ENCODE results near the gene PABPN1L.

Gene PABPN1L

DNA sequence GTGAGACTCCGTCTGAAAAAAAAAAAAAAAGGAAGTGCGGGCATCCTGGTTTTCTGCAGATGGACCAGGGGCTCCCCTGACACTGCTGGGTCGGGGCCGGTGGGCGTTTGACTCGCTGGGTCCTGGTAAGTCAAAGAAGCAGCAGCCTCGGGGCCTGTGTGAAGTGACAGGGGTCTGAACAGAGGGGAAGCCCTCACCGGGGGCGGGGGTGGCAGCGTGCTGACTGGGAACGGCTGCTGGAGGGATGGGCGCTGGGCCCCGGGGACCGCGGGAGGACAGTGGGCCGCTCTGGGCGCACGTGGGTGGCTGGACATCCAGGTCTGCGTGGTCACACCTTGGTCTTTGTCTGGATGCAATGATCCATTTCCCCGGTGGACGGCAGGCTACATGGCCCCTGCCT lies 17.9 kb downstream of the PABPN1L start:
- no peak for DNase-seq (ENCODE audit: low spot score)

DNA sequence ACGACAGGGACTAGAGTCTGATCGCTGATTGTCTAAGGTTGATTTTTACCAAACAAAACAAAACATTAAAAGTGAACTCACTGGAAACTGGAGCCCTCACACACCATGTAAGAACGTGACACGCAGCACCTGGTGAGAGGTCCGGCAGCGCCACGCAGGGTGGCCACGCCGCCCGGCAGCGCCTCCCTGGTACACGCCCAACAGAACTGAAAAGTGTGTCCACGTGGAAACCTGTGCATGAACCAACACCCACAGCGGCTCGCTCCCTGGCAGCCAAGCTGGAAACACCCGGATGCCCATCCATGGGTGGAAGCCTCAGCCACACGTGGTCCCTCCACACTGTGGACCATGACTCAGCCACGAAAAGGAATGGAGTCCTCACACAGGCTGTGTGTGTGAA lies 18.8 kb downstream of the PABPN1L start:
- DNase-seq (ENCODE audit: low spot score) = no peak

DNA sequence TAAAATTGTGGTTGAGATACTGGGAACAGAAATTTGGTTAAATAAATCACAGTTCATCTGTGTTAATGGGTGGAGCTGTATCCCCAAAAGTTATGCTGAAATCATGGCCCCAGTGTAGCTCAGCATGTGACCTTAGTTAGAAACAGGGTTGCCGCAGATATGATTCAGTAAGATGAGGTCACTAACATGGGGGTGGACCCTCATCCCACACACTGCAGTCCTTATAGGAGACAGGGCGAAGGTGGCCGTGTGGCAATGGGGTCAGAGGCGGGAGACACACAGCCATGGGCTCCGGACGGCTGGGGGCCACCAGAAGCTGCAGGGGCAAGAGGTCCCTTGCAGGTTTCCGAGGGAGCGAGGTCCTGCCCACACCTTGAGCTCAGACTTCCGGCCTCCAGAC lies 20.4 kb downstream of the PABPN1L start:
- no peak for DNase-seq (ENCODE audit: low spot score)

DNA sequence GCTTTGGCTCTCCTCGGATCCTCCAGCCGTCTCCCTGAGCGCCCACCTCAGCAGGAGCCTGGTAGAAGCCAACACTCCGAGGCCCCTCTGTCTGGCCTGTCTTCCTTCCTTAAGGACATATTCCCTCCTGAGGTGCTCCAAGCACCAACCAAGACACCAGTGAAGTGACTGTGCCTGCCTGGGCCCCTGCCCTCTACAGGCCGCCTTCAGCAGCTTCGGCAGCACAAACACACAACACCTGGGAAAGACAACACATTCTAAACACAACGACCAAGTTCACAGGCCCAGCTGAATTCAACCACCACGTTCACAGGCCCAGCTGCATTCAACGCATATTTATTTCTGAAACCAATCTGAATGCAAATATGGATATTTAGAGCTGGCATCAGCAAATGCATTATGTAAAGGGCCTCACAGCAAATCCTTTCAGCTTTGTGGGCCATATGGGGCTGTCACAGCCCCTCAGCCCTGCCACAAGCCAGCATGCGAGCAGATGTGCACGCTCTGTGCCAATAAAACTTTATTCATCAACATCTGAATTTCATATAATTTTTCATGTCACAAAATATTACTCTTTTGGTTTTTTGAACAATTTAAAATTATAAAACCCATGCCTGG lies 21.9 kb downstream of the PABPN1L start:
- no peak for DNase-seq (ENCODE audit: low spot score)

DNA sequence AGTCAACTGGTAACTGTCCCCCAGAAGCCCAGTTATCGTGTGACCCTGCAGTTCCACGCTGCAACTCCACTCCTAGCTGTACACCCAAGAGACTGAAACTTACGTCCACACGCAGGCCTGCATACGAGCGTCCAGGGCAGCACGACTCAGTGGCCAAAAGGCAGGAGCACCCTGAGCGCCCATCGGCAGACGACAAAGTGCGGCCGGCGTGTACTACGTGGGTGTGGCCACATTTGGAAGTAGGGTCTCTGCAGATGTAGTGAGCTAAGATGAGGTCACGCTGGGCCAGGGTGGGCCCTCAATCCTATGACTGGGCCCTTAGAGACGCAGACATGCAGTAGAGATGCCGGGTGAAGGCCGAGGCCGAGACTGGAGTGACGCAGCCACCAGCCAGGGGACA lies 23.2 kb downstream of the PABPN1L start:
- no peak for DNase-seq (ENCODE audit: low spot score)

DNA sequence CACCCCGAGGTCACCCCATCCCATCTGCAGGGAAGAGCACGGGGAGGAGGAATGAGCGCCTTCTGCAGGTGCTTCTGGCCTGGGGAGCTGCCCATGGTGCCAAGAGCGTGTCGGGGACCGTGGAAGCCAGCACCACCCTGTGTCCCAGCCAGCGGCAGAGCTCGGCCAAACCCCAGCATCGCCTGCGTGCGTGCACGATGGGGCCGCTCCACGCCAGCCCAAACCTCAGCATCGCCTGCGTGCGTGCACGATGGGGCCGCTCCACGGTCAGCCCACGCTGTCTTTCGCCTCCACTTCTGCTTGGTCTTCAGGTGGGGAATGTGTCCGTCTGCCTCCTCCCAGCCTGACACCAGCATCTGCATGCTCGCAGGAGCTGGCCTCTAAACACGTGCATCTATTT lies 23.7 kb downstream of the PABPN1L start:
- DNase-seq (ENCODE audit: low spot score) = no peak

DNA sequence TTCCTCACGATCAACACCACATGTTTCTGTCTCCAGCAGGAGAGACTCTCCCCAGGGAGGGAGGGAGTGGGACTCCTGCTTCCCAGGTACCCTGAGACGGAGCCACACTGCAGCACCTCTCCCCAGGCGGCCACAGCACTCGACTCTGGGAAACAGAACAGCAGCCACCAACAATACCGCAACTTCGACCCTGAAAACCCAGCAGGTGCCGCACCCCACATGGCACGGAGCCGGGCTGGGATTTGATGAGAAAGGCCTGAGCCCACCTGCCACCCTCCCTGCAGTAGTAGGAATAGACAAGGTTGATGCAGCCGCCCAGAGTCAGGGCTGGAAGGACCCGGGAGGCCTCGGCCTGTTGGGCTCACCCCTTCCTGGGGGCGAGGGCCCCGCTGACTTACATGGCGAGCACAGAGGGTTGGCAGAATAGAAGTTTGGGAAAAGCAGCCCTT lies 24.1 kb downstream of the PABPN1L start:
- no peak for DNase-seq (ENCODE audit: low spot score)

DNA sequence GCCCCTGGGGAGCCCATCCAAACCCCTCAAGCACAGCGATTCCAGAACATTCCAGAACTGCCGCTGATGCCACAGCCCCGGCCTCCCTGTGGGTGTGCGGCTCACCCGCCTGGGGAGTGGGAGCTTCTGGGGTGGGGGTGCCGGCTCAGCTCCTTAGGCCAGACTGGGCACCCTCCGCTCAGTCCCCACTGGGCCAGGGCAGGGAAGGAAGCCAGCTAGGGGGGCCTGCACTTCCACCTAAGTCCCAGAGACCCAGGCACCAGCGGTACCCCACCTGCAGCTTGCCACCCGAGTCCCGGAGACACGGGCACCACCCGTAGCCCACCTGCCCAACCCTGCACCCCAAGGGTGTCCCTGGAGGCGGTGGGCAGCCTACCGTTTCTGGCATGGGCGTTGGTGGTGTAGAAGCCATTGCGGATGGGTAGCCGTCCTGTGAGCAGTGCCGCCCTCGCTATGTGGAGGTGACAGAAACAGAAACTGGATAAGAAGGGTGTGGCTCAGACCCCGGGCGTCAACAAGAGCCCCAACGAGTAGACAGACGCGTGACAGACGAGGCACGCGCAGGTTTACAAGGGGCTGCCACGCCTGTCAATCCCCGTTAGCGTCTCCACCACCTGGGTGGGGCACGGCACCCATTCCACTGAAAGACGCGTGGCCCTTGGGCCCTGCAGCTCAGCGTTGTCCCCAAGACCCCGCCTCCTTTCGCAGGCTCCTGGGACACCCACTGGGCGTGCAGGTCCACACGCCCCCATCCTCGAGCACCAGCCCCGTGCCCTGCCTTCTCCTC lies 24.7 kb downstream of the PABPN1L start:
- no peak for DNase-seq (ENCODE audit: low spot score)

DNA sequence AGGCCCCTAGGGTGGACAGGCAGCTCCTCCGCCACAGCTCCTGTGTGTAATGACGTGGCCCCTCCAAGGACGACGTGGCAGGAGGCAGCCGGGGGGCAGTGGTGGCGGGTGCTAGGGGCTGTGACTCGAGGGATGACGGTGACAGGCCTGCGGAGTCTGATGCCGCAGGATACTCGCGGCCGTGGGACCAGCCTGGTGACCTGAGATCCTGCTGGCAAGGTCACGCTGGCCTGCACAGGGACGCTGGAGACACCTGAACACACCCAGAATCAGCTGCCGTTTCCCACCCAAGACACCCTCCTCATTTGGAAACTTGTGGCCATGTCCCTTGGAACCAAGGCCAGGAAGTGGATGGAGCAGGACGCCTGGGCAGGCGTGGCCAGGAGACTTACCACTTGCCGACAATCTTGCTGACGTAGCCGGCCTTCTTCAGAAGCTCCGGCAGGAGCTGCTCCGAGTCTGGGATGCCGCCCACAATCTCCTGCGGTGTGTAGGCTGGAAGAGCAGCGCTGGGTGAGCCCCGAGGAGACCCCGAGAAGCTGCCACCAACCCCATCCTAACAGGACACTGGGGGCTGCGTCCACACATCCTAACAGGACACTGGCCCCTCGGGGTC lies 25.8 kb downstream of the PABPN1L start:
- DNase-seq (ENCODE audit: low spot score) = no peak

DNA sequence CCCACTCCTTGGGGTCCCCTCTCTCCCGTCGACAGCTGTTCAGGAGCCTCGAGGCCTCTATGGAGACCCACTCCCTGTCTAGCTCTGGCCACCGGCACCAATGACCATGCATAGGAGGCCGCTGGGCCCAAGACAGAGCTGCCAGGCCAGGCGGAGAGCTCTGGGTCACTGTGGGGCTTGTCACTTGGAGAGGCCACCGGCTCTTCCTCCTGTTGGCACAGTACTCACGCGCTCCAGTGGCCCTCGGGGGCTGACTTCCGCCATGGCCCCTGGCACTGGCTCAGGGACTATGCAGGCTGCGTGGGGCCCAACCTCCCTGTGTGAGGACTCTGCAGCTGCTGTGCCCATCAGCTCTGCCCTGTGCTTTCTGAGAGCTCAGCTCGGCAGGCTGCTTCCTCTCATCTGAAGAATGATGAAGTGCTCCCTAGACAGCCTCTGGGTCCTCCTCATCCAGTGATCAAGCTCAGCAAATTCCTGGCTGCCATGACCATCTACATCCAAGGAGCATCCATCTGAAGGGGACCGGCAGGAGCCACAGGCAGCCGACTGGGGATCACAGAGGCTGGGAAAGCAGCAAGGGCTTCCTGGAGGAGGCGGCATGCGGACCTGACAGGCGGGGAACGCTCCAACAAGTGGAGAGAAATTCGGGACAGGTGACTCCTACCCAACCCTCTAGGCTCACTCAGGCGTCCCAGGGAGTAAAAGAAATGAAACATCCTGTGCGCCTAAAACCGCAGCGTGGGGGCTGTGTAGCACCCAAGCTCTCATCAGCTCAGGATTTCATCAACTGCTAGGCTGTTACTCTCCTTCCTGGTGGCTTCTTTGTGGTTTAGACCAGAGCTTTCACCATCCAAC lies 26.5 kb downstream of the PABPN1L start:
- no peak for DNase-seq (ENCODE audit: low spot score)

DNA sequence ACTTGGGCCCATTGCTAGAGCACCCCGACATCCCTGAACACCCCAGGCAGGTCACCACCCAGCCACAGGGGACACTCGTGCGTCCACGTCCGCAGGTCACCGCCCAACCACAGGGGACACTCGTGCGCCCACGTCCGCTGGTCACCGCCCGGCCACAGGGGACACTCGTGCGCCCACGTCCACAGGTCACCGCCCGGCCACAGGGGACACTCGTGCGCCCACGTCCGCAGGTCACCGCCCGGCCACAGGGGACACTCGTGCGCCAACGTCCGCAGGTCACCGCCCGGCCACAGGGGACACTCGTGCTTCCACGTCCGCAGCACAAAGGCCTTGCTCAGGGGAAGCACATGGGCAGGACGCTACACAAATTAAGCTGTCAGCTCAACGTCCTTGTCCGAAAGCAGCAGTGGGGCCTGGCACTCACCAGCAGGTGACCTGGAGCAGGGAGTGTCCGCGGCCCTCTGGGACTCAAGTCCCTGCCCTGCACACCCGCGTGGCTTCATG lies 27.4 kb downstream of the PABPN1L start:
- DNase-seq (ENCODE audit: low spot score) = no peak

DNA sequence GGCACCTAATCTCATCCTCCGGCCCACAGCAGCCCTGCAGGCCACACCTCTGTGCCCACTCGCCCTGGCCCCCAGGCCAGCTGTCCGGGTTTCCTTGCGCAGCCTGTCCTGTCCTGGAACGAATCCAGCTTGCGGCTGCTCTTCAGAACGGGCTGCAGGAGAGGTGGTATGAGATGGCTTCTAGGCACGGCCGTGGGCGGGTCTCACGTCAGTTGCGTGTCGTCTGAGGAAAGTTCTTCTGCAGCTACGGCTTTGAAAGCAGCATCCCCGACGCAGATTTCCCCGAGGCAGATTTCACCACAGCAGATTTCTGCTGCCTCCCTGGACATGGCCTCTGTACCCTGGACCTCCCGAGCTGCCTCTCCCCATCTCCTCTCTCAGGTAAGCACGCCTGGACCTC lies 27.9 kb downstream of the PABPN1L start:
- no peak for DNase-seq (ENCODE audit: low spot score)

DNA sequence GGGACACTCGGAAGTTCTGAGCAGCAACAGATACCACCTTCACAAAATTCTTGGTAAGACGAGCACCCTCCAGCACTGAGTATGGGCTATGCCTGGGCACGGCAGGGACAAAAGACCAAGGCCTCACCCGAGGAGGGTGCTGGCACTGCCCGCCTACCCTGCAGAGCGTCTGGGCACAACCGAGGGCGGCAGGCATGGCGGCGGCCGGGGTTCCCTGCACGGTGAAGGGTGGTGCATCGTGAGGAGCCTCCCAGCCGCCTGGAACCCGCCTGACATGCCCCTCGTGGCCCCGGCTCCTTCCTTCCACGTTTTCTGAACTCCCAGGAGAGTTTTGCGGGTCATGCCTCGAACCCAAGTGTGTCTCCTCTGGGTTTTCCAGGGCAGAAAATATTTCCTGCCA lies 28.7 kb downstream of the PABPN1L start:
- DNase-seq (ENCODE audit: low spot score) = no peak

DNA sequence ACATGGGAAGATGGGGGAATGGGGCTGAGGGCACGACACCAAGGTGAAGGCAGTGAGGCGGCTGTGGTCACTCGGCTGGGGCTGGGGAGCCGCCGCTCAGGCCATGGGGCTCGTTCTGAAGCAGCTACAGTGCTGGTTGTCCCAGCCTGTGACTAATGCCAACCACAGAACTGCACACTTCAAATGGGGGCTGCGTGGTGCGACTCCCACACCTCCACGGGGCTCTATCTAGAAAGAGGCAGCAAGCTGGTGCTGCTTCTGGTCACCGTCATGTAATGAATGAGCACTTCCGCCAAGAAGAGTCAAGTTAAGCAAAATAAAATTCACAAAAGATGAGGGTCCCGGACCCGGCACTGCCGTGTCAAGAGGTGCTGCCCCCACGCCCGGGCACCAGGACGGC lies 29.7 kb downstream of the PABPN1L start:
- DNase-seq (ENCODE audit: low spot score) = no peak

DNA sequence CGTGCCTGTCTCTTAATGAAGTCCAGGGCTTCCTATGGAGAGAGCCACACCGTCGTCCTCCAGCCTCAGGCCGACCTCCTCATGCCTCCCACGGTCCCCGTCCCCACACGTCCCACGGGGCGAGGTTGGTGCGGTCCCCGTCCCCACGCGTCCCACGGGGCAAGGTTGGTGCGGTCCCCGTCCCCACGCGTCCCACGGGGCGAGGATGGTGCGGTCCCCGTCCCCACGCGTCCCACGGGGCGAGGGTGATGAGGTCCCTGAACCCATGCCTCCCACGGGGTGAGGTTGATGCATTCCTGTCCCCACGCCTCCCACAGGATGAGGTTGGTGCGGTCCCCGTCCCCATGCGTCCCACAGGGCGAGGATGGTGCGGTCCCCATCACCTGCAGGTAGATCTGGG lies 30.6 kb downstream of the PABPN1L start:
- no peak for DNase-seq (ENCODE audit: low spot score)

DNA sequence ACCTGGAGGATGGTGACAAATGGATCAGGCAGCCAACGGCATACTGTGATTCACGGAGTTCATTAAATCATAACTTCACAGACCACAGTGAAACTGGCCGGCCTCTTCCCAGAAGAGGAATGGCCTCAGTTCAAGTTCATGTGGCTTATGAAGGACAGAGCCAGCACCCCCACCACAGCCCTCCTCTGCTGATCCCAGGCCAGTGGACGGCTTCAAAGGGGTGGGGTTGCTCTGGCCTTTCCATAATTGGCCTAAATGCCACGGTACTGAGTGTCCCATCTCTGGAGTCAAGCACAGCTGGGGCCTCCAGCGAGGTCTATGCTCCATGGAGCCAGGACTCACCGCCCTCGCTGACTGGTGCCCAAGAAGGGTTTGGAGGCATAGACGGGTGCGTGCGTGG lies 31.1 kb downstream of the PABPN1L start:
- DNase-seq (ENCODE audit: low spot score) = peak; percentile 76

DNA sequence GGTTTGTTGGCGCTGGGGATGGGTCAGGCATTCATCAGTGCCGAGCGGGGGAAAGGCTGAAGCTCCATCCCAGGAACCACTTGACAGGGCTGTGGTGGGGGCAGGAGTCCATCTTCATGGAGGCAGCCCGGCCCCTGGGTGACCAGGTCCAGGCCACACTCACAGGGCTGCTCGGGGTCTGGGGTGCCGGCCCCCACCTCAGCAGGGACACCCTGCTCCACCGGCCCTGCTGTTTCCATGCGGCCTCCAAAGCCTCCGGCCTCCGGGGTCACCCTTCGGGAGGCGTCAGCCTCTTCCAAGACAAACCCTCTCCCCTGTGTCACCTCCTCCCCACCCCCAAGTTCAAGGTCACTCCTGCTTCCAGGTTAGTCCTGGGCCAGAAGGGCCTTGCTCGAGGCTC lies 31.8 kb downstream of the PABPN1L start:
- DNase-seq (ENCODE audit: low spot score) = no peak

DNA sequence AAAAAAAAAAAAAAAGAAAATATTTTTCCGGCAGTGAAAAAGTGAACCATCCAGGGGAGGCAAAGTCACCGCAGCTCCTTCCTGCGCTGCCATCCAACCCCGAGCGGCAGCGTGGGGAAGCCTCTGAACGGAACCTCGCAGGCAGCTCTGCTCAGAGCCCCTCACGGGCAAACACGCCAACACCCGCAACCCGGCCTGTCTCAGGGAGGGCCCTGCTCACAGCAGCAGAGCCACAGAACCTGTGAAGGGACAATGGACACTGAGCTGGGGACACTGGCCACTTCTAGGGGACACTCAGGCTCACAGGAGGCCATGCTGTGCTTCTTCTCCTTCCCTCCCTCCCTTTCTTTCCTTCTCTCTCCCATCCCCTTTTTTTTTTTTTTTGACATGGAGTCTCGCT lies 33.4 kb downstream of the PABPN1L start:
- DNase-seq (ENCODE audit: low spot score) = no peak

DNA sequence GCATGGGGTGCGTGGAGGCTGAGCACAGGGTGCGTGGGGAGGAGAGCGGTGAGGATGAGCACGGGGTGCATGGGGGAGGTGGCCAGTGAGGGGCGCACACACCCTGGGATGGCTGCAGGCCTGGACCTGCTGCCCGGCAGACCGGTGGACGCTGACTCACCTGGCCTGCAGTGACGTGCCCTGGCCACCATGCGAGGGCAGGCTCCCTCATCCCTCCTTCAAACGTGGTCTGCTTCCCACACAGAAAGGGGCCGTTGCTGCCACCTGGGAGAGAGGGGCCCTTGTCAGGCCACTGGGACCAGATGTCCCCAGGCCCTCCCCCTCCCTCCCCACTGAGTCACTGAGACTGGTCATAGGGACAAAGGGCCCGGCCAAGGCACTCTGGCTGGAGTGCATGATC lies 34.6 kb downstream of the PABPN1L start:
- DNase-seq (ENCODE audit: low spot score) = peak; percentile 29

DNA sequence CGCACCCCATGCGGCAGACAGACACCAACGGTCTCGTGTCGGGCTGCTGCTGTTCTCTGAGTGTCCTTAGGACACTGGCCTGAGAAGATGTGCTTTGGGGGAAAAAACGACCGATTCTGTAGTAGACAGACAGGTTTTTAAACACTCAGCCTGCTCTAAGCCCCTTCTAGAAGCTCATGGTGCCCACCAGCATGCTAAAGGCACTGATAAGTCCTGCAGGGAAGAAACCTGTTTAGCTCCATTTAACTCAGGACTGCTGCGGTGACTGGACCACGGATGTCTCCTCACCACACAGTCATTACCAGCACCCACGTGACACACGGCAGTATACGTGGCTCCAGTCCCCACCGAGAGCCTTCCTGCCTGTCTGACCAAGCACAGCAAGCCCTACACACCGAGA lies 35.7 kb downstream of the PABPN1L start:
- no peak for DNase-seq (ENCODE audit: low spot score)

DNA sequence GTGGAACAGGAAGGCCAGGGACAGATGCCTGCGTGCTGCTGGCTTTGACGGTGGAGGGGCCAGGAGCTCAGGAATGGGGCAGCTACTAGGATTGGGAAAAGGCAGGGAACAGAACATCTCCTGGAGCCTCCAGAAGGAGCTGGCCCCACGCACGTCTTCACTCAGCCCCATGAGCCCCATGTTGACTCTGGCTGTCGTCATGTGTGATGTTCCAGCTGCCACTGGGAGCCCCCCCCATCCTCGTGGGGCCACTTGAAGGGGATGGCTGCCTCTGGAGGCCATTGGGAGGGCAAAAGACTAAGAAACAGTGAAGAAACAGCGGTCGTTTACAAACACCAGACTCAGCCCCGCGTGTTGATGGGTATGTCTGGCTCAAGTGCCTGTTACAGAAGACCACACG lies 36.2 kb downstream of the PABPN1L start:
- no peak for DNase-seq (ENCODE audit: low spot score)

DNA sequence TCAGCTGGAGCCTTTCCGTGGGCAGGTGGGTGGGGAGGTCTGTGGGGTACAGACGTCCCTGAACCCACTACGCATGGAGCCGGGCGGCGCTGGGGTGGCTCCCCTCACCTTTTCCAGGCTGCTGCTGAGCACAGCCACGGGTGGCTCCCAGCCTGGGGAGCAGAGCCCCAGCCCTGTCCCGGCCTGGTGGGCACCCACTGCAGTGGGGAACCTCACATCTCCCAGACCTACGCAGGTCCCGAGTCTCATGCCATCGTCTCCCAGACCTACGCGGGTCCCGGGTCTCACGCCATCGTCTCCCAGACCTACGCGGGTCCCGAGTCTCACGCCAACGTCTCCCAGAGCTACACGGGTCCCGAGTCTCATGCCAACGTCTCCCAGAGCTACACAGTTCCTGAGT lies 37.7 kb downstream of the PABPN1L start:
- no peak for DNase-seq (ENCODE audit: low spot score)
